ENCODE results near the gene RBP7. TPM values are rescaled to one million over a fixed set of nuclear protein-coding genes. Genes with fewer than 3 reads are reported as not detected.

The RBP7 gene
- total and polyA plus RNA-seq, 2 of the 4 experiments (the other 2 are of a cell fraction), result 0.17 TPM; not detected in 1

GRCh38 chr1:10025354-10025753 is 28.3 kb downstream of the RBP7 start:
- Histone ChIP-seq H3K4me2 (ENCODE audit: low read depth, low read length) (no peak overlapping the region), H3K27ac (ENCODE audit: insufficient read depth, low read length) (no peak overlapping the region), H4K20me1 (ENCODE audit: insufficient read depth, low read length) (no peaks in the 10 kb centered on the region), H4K8ac (ENCODE audit: low read depth in 2 of 2, low read length in 2 of 2) (no peak overlapping the region), H3K9me1 (ENCODE audit: insufficient read depth, low read length) (no peaks in the 10 kb centered on the region), H3K4ac (ENCODE audit: low read depth, low read length) (no peak overlapping the region), H3K14ac (replicated peaks; ENCODE audit: low read depth, low read length) (no peak overlapping the region), H3K4me1 (ENCODE audit: control insufficient read depth, insufficient read depth, low read length) (no peaks in the 10 kb centered on the region), H3K18ac (ENCODE audit: low read depth, low read length) (no peak overlapping the region), H3K23ac (ENCODE audit: low read depth, low read length) (no peak overlapping the region), H4K91ac (ENCODE audit: insufficient read depth, low read depth, low read length) (no peak overlapping the region), H2BK15ac (ENCODE audit: low read depth, low read length) (no peak overlapping the region), H2BK120ac (ENCODE audit: low read depth, low read length) (no peak overlapping the region), H2AFZ (replicated peaks; ENCODE audit: low read length, poor library complexity) (no peak overlapping the region), H3K4me3 (ENCODE audit: insufficient read depth, low read depth, low read length) (no peak overlapping the region), H3K79me1 (ENCODE audit: low read depth in 1 of 2, low read length in 2 of 2) (no peaks in the 10 kb centered on the region), H2AK5ac (ENCODE audit: low read depth, low read length) (no peak overlapping the region), H4K5ac (ENCODE audit: low read depth, low read length) (no peak overlapping the region), H2AK9ac (replicated peaks; ENCODE audit: low read depth, low read length, poor library complexity) (no peak overlapping the region), H3K56ac (ENCODE audit: extremely low read depth, insufficient read depth, low read length) (no peak overlapping the region), H2BK20ac (ENCODE audit: low read depth, low read length) (no peak overlapping the region), H3K9me3 (ENCODE audit: control insufficient read depth, insufficient read depth, low read length) (no peaks in the 10 kb centered on the region), H3K27me3 (ENCODE audit: control insufficient read depth, insufficient read depth, low read length) (no peaks in the 10 kb centered on the region), H3K9ac (ENCODE audit: low read depth, low read length) (no peak overlapping the region), H2BK5ac (ENCODE audit: low read depth, low read length, poor library complexity, severe bottlenecking) (no peak overlapping the region), H3K36me3 (ENCODE audit: control insufficient read depth, insufficient read depth, low read length) (no peaks in the 10 kb centered on the region)
- dilution Hi-C loops (cut with HindIII; ENCODE audit: low sequenced_read_pairs, unreplicated experiment) (no loop called here), intact Hi-C loops (cut with micrococcal nuclease) (no loop called here), in situ Hi-C loops (cut with MboI; ENCODE audit: low sequenced_read_pairs) (no loop called here)
- WGBS, 2 experiments (ENCODE audit: extremely low coverage in 2 of 2, insufficient read length in 1 of 2), result no CpG with 5 or more reads among the region's 2 CpGs
- ATAC-seq (ENCODE audit: low read depth) (no peak), DNase-seq (no peak)
- ChIA-PET POLR2A (ENCODE audit: unreplicated experiment) (interaction anchor here (0.6 kb wide), 1 partner anchor 1977 kb away, joined by 3 read pairs; no protein-coding TSS in a partner anchor), CTCF (interaction anchor here (0.7 kb wide), 1 partner anchor 75 kb away, joined by 4 read pairs; no protein-coding TSS in a partner anchor)
- TF ChIP-seq NFE2L2 (IDR thresholded peaks at IDR 0.05; ENCODE audit: low read depth, low read length), result no peak
- TF ChIP-seq SMC3 (IDR thresholded peaks at IDR 0.05; ENCODE audit: low read depth, low read length), result no peak
- TF ChIP-seq MAZ (IDR thresholded peaks at IDR 0.05; ENCODE audit: borderline replicate concordance, low read depth, low read length), result no peak
- TF ChIP-seq RAD21 (IDR thresholded peaks at IDR 0.05; ENCODE audit: low read length), result no peak
- no peak for TF ChIP-seq MAFK (IDR thresholded peaks at IDR 0.05; ENCODE audit: low read depth, low read length)
- no peak for TF ChIP-seq FOS (IDR thresholded peaks at IDR 0.05; ENCODE audit: low read depth, low read length)
- TF ChIP-seq CEBPB (IDR thresholded peaks at IDR 0.05; ENCODE audit: low read depth, low read length), result no peak
- no peak for TF ChIP-seq CTCF (conservative IDR thresholded peaks at IDR 0.05; ENCODE audit: low read depth, low read length)
- no peak for TF ChIP-seq POLR2A (IDR thresholded peaks at IDR 0.05; ENCODE audit: low read depth, low read length)
- TF ChIP-seq MXI1 (IDR thresholded peaks at IDR 0.05; ENCODE audit: borderline replicate concordance, low read depth, low read length), result no peak
- no peak for TF ChIP-seq CHD1 (IDR thresholded peaks at IDR 0.05; ENCODE audit: low read depth, low read length)
- no peak for TF ChIP-seq ELK1 (IDR thresholded peaks at IDR 0.05; ENCODE audit: borderline replicate concordance, low read depth, low read length)
- no peak for TF ChIP-seq RCOR1 (IDR thresholded peaks at IDR 0.05; ENCODE audit: insufficient replicate concordance, low read length)
- TF ChIP-seq USF2 (IDR thresholded peaks at IDR 0.05; ENCODE audit: low read depth, low read length), result no peak
- TF ChIP-seq RFX5 (IDR thresholded peaks at IDR 0.05; ENCODE audit: low read depth, low read length), result no peak
- no peak for TF ChIP-seq BHLHE40 (IDR thresholded peaks at IDR 0.05; ENCODE audit: low read depth, low read length)
- BruUV-seq (replicated peaks), result no TSS peak
